Lower lobe of right lung (tissue), 2 donors: ENCODE data around the gene EHMT1. TPM values are rescaled to one million over a fixed set of nuclear protein-coding genes. Genes with fewer than 3 reads are reported as not detected.

ENCODE experiments used
- ATAC-seq, 2 donors: fragments of 200-7000 bp; cut with Tn5 transposase; one replicate each; pipeline ENCODE4 v1.9.1; 2020 to 2022; ENCODE audit warnings: mild to moderate bottlenecking in 2 of 2, moderate library complexity in 2 of 2
- DNase-seq: peaks from one replicate; pipeline ENCODE4 v3.0.0-alpha.2; 2020
- H3K27ac ChIP-seq: fragments of 200-600 bp; one replicate; pipeline ENCODE4 v1.8.0; 2022
- H3K27me3 ChIP-seq: fragments of 200-600 bp; one replicate; pipeline ENCODE4 v1.8.0; 2022; ENCODE audit warnings: low read depth
- H3K36me3 ChIP-seq: fragments of 200-600 bp; one replicate; pipeline ENCODE4 v1.8.0; 2022; ENCODE audit warnings: mild to moderate bottlenecking
- H3K4me1 ChIP-seq: fragments of 200-600 bp; one replicate; pipeline ENCODE4 v1.8.0; 2022
- H3K4me3 ChIP-seq: fragments of 200-600 bp; one replicate; pipeline ENCODE4 v1.8.0; 2022; ENCODE audit warnings: mild to moderate bottlenecking
- H3K9me3 ChIP-seq: fragments of 200-600 bp; one replicate; pipeline ENCODE4 v1.8.0; 2022
- intact Hi-C: fragments of 100-400 bp; cut with DNase I; formaldehyde crosslinking; loops from one replicate; pipeline ENCODE4 v1.11.0; 2022
- total RNA-seq: library from RNA; stranded (reverse); fragmentation: NEBNext Ultra II Directional; extraction: Animal tissue kit (Norgen Biotek cat#: 25700); gene quantifications from one replicate; pipeline ENCODE4 v1.2.1, GENCODE V29; 2021
- TF ChIP-seq, protein P1 (sequence below): fragments of 200-600 bp; IDR thresholded peaks from one replicate; pipeline ENCODE4 v1.8.0; 2022; ENCODE audit warnings: antibody characterized with exemption, mild to moderate bottlenecking
- donor health status: DM: no; HTN: yes; CAD: no; lungs with severe emphysema.

EHMT1 gene
- total RNA-seq, 1 donor from 2014 or later, result 73.5 TPM

DNA sequence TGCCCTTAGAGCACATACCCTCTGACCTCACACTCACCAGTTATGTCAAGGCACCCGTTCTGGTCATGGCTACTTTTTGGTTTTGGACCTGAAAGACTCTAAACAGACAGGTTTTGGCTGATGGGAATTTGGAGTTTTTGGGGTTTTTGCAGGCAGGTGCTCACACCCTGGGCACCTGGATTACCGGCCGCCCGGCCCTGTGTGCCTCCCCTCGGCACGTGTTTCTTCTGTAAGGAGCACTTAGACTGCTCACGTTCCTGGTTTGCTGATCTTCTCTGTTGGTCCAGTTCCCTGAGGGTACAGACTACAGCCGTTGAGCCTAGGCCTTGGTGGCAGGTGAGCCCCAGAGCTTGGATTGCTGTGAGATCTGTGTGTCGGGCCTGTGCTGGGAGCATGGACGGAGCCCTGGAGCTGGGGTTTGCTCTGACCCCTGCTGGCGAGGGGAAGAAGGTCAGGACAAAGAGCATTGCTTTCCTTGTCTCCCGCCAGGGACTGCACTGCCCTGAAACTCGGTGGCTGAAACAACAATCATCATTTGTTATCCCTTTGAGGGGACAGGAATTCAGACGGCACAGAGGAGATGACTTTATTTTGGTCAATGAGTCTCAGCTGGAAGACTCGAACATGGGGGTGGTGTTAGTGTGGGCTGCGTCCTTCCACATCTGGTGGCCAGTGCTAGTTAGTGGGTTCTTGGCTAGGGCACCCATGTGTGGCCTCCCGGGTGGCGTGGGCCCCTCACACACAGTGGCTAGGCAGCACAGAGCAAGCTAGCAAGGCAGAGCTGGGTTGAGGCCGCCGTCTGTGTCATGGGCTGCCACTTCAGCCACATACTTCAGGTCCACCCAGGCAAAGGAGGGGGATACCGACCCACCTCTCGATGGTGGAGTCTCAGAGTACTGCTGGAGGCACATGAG, 76.4 kb downstream of the EHMT1 start:
- ATAC-seq (peak; percentile 82), DNase-seq (peak; percentile 70)
- no peaks in the 10 kb centered on the region for H3K9me3 ChIP-seq
- peaks cover 45% of the 10 kb centered on the region for H3K4me1 ChIP-seq
- H3K4me3 ChIP-seq, result no peak overlapping the region
- intact Hi-C loops, result no loop called here
- H3K27ac ChIP-seq, result no peak overlapping the region
- TF ChIP-seq, protein P1, sequence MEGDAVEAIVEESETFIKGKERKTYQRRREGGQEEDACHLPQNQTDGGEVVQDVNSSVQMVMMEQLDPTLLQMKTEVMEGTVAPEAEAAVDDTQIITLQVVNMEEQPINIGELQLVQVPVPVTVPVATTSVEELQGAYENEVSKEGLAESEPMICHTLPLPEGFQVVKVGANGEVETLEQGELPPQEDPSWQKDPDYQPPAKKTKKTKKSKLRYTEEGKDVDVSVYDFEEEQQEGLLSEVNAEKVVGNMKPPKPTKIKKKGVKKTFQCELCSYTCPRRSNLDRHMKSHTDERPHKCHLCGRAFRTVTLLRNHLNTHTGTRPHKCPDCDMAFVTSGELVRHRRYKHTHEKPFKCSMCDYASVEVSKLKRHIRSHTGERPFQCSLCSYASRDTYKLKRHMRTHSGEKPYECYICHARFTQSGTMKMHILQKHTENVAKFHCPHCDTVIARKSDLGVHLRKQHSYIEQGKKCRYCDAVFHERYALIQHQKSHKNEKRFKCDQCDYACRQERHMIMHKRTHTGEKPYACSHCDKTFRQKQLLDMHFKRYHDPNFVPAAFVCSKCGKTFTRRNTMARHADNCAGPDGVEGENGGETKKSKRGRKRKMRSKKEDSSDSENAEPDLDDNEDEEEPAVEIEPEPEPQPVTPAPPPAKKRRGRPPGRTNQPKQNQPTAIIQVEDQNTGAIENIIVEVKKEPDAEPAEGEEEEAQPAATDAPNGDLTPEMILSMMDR, result peak; percentile 69
- no peaks in the 10 kb centered on the region for H3K27me3 ChIP-seq
- H3K36me3 ChIP-seq, result no peaks in the 10 kb centered on the region

DNA sequence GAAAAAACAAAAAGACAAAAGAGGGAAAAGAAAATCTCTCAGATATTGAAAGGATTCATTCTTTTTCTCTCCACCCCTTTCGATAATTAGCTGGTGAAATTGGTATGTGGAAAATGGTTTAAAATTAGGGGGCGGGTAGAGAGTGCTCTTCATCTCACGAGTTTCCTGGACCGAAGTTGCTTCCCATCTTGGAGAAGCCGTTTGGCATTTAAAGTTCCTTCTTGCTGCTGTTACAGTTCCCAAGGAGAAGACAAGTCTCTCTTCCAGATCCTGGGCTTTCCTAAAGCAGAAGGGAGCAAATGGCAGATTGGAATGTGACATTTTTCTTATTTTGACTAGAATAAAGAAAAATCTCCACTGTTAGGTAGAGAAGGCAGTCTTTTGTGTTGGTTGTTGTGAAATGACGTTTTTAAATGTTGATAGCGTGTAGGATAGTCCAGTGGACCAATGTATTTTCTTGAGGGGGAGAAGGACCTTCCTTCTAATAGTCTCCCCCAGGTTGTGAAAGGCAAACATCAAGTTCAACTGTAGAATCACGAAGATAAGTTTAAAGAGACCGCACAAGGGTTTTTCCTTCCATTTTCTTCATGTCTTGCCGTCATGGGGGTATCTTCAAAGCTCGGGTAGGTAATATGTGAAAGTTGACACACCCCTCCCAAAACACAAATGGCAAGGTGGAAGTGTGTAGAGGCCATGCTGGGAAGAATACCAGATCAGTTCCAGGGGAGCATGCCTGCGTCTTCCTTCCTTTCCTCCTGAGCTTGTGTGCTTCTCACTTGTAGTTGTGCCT, 77.5 kb downstream of the EHMT1 start:
- ATAC-seq, result no peak
- no peak overlapping the region for H3K4me3 ChIP-seq
- no peaks in the 10 kb centered on the region for H3K9me3 ChIP-seq
- DNase-seq, result no peak
- no peaks in the 10 kb centered on the region for H3K36me3 ChIP-seq
- TF ChIP-seq, protein P1, result no peak
- H3K27me3 ChIP-seq, result no peaks in the 10 kb centered on the region
- H3K27ac ChIP-seq, result no peak overlapping the region
- H3K4me1 ChIP-seq, result peaks cover 33% of the 10 kb centered on the region
- intact Hi-C loops, result no loop called here

DNA sequence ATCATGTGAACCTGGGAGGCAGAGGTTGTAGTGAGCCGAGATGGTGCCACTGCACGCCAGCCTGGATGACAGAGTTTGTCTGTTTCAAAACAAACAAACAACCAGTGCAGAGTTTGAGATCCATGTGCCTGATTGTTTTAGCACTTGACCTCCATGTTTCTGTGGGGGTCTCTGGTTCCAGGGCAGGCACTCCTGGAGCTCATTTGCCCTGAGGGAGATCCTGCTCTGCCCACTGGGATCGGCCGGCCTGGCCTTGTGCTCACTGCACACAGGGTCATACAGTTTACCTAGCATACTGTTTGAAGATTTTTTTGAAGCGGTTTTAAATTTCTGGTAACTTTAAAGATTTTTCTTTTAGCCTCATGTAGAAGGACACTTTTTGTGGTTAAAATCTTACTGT, 78.4 kb downstream of the EHMT1 start:
- intact Hi-C loops, result no loop called here
- no peak for DNase-seq
- H3K27ac ChIP-seq, result no peak overlapping the region
- H3K4me1 ChIP-seq, result peaks cover 25% of the 10 kb centered on the region
- no peaks in the 10 kb centered on the region for H3K9me3 ChIP-seq
- TF ChIP-seq, protein P1, result no peak
- no peaks in the 10 kb centered on the region for H3K27me3 ChIP-seq
- H3K36me3 ChIP-seq, result no peaks in the 10 kb centered on the region
- H3K4me3 ChIP-seq, result no peak overlapping the region
- ATAC-seq, result no peak

DNA sequence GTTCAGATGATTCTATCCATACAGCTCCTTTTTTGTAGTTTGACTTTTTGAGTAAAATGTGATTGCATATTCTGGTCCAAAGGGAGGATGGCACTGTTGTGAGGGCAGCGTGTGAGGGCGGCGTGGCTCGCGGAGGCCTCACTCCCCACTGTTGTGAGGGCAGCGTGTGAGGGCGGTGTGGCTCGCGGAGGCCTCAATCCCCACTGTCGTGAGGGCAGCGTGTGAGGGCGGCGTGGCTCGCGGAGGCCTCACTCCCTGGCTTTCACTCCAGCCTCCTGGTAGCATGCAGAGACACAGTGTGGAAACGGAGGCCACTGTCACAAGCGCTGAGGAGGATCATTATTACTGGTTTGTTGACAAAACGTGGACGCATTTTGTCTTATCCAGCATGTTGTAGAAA, 79.0 kb downstream of the EHMT1 start:
- DNase-seq, result no peak
- H3K9me3 ChIP-seq, result peaks cover under 1% of the 10 kb centered on the region
- TF ChIP-seq, protein P1, result no peak
- intact Hi-C loops, result no loop called here
- ATAC-seq, result no peak
- H3K4me1 ChIP-seq, result peaks cover 18% of the 10 kb centered on the region
- H3K27ac ChIP-seq, result no peak overlapping the region
- no peaks in the 10 kb centered on the region for H3K27me3 ChIP-seq
- H3K36me3 ChIP-seq, result no peaks in the 10 kb centered on the region
- no peak overlapping the region for H3K4me3 ChIP-seq

DNA sequence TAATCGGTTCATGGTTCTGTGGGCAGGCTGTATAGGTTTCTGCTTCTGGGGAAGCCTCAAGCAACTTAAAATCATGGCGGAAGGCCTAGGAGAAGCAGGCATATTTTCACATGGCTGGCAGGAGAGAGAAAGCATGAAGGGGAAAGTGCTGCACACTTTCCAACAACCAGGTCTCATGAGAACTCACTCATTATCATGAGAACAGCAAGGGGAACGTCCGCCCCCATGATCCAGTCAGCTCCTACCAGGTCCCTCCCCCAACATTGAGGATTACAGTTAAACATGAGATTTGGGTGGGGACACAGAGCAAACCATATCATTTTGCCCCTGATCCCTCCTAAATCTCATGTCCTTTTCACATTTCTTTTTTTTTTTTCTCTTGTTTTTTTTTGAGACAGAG, 82.1 kb downstream of the EHMT1 start:
- ATAC-seq (no peak), DNase-seq (no peak)
- Histone ChIP-seq H3K4me3 (no peak overlapping the region), H3K9me3 (peaks cover 4% of the 10 kb centered on the region), H3K36me3 (no peaks in the 10 kb centered on the region), H3K27me3 (no peaks in the 10 kb centered on the region), H3K4me1 (peaks cover 10% of the 10 kb centered on the region), H3K27ac (no peak overlapping the region)
- TF ChIP-seq, protein P1, result no peak
- intact Hi-C loops, result no loop called here
